Ishikawa (cell line): ENCODE measurements around the gene SOCS2.

ENCODE experiments used
- CREB1 ChIP-seq: IDR thresholded peaks from 2 replicates; pipeline ENCODE4 v1.6.1; 2012; ENCODE audit warnings: low read depth
- EGR1 ChIP-seq: IDR thresholded peaks from 2 replicates; pipeline ENCODE4 v1.6.1; 2012
- EP300 ChIP-seq: IDR thresholded peaks from 2 replicates; pipeline ENCODE4 v1.6.1; 2012; ENCODE audit warnings: borderline replicate concordance
- FOXM1 ChIP-seq: IDR thresholded peaks from 2 replicates; pipeline ENCODE4 v1.6.1; 2012; ENCODE audit warnings: low read depth, borderline replicate concordance
- NFIC ChIP-seq: IDR thresholded peaks from 2 replicates; pipeline ENCODE4 v1.6.1; 2012
- TEAD4 ChIP-seq: IDR thresholded peaks from 2 replicates; pipeline ENCODE4 v1.6.1; 2012
- TF ChIP-seq, protein P1 (sequence below): IDR thresholded peaks from 2 replicates; pipeline ENCODE4 v1.6.1; 2012

DNA sequence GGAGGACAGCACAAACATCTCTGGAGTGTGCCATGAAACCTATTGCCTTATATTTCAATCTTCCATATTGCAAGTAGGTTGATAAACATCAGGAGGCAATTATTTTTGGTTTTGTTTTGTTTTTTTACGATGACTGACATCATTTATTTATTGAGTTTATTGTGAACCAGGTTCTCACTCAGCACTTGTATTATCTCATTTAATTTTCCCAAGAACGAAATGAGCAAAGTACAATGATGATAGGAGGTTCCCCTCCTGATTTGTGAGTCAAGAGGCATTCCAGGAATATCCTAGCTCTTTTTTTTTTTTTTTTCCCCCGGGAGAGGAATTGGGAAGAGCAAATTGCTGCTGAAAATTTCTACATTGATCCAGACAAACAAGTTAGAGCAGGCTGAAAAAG, 4.7 kb downstream of the SOCS2 start:
- TF ChIP-seq CREB1 (no peak), NFIC (no peak), EGR1 (no peak), TEAD4 (no peak), FOXM1 (no peak), EP300 (no peak)
- TF ChIP-seq, protein P1, sequence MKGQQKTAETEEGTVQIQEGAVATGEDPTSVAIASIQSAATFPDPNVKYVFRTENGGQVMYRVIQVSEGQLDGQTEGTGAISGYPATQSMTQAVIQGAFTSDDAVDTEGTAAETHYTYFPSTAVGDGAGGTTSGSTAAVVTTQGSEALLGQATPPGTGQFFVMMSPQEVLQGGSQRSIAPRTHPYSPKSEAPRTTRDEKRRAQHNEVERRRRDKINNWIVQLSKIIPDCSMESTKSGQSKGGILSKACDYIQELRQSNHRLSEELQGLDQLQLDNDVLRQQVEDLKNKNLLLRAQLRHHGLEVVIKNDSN = no peak
